Lower leg skin (tissue), 4 donors: ENCODE results near the gene NUCKS1. TPM values are rescaled to one million over a fixed set of nuclear protein-coding genes. Genes with fewer than 3 reads are reported as not detected.

Source experiments
- DNase-seq, 2 donors: peaks; one replicate each; pipeline ENCODE4 v3.0.0-alpha.2; 2019; ENCODE audit warnings: low spot score in 2 of 2
- H3K4me3 ChIP-seq: fragments of 200-600 bp; sonication (generic); 2 replicates; pipeline ENCODE4 v1.5.1; 2017; ENCODE audit warnings: mild to moderate bottlenecking, low read depth; ENCODE audit not compliant: poor library complexity, severe bottlenecking
- CTCF ChIP-seq, 3 donors: fragments of 450-650 bp; IDR thresholded peaks; one replicate each; pipeline ENCODE4 v1.5.1; 2016; ENCODE audit warnings: antibody characterized with exemption in 3 of 3, mild to moderate bottlenecking in 3 of 3, moderate library complexity in 2 of 3
- POLR2A ChIP-seq, 2 donors: fragments of 450-650 bp; IDR thresholded peaks; one replicate each; pipeline ENCODE4 v1.6.1; 2016 to 2017; ENCODE audit warnings: antibody characterized with exemption in 2 of 2, mild to moderate bottlenecking in 1 of 2, moderate library complexity in 1 of 2
- WGBS, 2 donors: methylation state at CpG; one replicate each; pipeline ENCODE4 v1.1.5; 2018; 5-methylcytosine and 5-hydroxymethylcytosine counted together
- intact Hi-C: fragments of 100-400 bp; cut with DNase I; formaldehyde crosslinking; loops from one replicate; pipeline ENCODE4 v1.15.0; 2023; ENCODE audit warnings: low total_unique reads
- total RNA-seq, 4 donors: library from RNA; depleted of rRNA; stranded (reverse); fragments of >200 nt; gene quantifications; one replicate each; pipeline ENCODE4 v1.1.0, GENCODE V29; 2016

The NUCKS1 gene
- total RNA-seq, 4 donors from 2014 or later = 49.5 to 143 (median 66.0) TPM

- WGBS, 2 donors = 34 to 50% methylated on average over 2 of the region's 2 CpGs
- DNase-seq = peak in 1 of 2 donors; percentile 67
- TF ChIP-seq CTCF (IDR thresholded peaks at IDR 0.05) (no peak), POLR2A (IDR thresholded peaks at IDR 0.05) (no peak)
- no peak overlapping the region for H3K4me3 ChIP-seq
- intact Hi-C loops = no loop called here
These were observed 49.0 kb downstream of the NUCKS1 start for GRCh38 chr1:205700865-205701401.

GRCh38 chr1:205699416-205699815, 50.6 kb downstream of the NUCKS1 start:
- no peak for DNase-seq
- intact Hi-C loops = loop anchor here (5.0 kb wide), 1 partner anchor 138 kb away; no protein-coding TSS in a partner anchor
- WGBS, 2 donors = 81% methylated on average over 4 of the region's 4 CpGs
- H3K4me3 ChIP-seq = no peak overlapping the region
- no peak for TF ChIP-seq CTCF (IDR thresholded peaks at IDR 0.05)
- no peak for TF ChIP-seq POLR2A (IDR thresholded peaks at IDR 0.05)

GRCh38 chr1:205698921-205699320, 51.1 kb downstream of the NUCKS1 start:
- no peak overlapping the region for H3K4me3 ChIP-seq
- intact Hi-C loops = loop anchor here (5.0 kb wide), 1 partner anchor 138 kb away; no protein-coding TSS in a partner anchor
- DNase-seq = no peak
- 78 to 83% methylated on average over 4 of the region's 4 CpGs for WGBS, 2 donors
- TF ChIP-seq POLR2A (IDR thresholded peaks at IDR 0.05) = no peak
- TF ChIP-seq CTCF (IDR thresholded peaks at IDR 0.05) = no peak

- no peak overlapping the region for H3K4me3 ChIP-seq
- peak in 1 of 2 donors; percentile 80 for DNase-seq
- intact Hi-C loops = no loop called here
- TF ChIP-seq POLR2A (IDR thresholded peaks at IDR 0.05) (no peak), CTCF (IDR thresholded peaks at IDR 0.05) (no peak)
- WGBS, 2 donors = 58 to 68% methylated on average over 12 of the region's 12 CpGs
These were observed 56.5 kb downstream of the NUCKS1 start for GRCh38 chr1:205693421-205693991.

- WGBS, 2 donors = 79 to 91% methylated on average over 6 of the region's 6 CpGs
- TF ChIP-seq CTCF (IDR thresholded peaks at IDR 0.05) = no peak
- no peak for TF ChIP-seq POLR2A (IDR thresholded peaks at IDR 0.05)
- intact Hi-C loops = no loop called here
- DNase-seq = peak in 1 of 2 donors; percentile 68
- H3K4me3 ChIP-seq = no peak overlapping the region
These were observed 57.6 kb downstream of the NUCKS1 start for GRCh38 chr1:205692423-205692822.
